GM19452 (cell line): ENCODE data around the gene LRP1B.

Source experiments
- ATAC-seq: cut with Tn5 transposase; IDR thresholded peaks from one replicate; pipeline ENCODE4 v1.9.1; 2021; ENCODE audit not compliant: unreplicated experiment

LRP1B gene

DNA sequence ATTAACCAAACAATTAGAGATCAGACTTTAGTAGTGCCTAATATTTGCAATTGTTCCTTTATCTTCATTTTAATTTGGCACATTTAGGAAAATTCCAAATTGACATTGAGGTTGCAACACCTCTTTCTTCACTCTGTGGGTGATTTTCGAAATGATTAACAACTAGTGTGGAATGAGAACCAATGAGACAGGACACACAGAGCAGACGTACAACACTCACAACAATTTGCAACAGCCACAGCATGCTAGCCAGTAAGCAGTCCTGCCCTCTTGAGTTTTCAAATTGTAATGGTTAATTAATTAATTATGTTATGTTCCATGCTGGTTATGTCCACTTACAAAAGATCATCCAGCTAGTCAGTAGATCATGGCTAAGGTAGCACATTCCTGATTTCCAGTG, 339.3 kb downstream of the LRP1B start:
- no peak for ATAC-seq

- no peak for ATAC-seq
Measured at GRCh38 chr2:141782574-141782973, 348.2 kb downstream of the LRP1B start.

DNA sequence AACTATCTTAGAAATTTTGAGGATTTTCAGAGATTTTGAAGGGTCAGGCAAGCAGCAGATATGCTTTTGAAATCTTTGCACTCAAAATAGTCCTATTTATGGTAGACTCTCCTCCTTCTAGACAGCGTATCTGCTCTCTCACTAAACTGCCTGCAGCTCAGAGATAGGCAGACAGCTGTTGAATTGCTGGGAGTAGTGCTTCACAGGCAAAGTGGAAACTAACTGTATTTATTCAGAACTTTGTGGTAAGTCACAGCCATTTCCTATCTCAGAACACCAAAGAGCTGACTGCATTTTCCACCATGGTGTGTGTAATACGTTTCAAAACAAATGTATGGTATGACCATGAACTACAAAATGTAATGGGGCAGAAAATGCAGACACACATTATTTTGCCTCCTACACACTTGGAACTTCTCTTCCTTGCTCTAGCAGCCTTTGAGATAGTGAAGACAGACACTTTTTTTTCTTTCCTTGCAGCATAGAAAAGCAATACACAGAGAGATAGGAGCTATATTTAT, 352.4 kb downstream of the LRP1B start:
- ATAC-seq, result no peak

GRCh38 chr2:141770530-141770929, 360.3 kb downstream of the LRP1B start:
- no peak for ATAC-seq

DNA sequence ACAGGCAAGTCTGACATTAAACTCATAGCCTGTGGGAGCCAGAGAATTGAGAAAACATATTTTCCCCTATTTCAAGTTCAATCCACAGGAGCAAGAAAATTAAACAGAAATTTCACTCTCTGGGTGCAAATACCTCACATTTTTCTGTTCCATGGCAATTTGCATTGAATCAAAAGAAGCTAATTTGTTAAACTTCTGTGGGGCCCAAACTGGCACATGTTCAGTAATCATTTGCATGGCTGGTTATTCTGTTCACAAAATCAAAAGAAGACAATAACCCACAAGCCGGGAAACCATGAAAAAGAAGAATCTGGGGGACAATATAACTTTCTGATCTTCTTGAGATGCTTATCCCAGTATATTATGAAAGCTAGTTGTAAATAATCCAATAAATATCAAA, 363.1 kb downstream of the LRP1B start:
- ATAC-seq, result no peak

DNA sequence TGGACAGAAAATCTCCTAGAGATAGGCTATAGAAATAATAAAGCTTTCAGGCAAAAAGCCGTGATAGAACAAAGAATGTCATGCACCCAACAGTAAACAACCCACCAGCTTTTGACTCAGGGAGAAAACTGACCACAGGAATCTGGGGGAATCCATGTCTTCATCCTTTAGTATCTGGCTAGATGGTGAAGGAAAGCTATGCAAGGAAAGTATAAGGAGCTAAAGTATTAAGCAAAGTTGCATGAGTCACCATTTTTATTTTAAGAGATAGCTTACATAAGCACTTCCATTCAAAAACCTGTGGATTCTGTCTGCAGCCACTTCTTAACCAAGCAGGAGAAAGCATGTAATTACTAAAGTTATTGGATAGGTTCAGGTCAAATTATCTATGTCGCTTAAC, 363.8 kb downstream of the LRP1B start:
- no peak for ATAC-seq

DNA sequence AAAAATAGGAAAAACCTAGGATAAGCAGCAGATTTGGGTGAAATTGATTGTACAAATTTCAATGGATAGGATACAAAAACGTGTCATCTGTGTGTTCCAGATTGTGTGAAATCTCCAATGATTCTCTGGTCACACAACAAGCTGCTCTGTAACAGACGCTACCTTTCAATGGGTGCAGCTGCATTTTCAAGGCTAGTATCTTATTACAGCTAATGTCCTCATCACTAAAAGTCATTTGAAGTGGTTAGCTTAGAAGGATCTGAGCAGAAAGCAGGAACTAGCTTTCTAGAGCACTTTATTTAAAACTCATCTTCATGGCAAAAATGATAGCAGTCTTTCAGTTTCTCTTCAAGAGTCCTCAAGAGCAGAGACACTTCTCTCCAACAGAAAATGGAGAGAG, 364.6 kb downstream of the LRP1B start:
- ATAC-seq, result no peak

- ATAC-seq, result no peak
Measured at GRCh38 chr2:141748616-141749015, 382.2 kb downstream of the LRP1B start.

DNA sequence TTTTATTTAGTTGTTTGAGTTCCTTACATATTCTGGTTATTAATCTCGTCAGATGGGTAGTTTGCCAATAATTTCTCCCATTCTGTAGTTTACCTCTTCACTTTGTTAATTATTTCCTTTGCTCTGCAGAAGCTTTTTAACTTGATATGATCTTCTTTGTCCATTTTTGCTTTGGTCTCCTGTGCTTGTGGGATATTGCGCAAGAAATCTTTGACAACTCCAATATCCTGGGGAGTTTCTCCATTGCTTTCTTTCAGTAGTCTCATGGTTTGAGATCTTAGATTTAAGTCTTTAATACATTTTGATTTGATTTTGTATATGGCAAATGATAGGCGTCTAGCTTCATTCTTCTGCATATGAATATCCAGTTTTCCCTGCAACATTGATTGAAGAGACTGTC, 389.2 kb downstream of the LRP1B start:
- no peak for ATAC-seq

- no peak for ATAC-seq
Measured at GRCh38 chr2:141737492-141738255, 393.1 kb downstream of the LRP1B start.

DNA sequence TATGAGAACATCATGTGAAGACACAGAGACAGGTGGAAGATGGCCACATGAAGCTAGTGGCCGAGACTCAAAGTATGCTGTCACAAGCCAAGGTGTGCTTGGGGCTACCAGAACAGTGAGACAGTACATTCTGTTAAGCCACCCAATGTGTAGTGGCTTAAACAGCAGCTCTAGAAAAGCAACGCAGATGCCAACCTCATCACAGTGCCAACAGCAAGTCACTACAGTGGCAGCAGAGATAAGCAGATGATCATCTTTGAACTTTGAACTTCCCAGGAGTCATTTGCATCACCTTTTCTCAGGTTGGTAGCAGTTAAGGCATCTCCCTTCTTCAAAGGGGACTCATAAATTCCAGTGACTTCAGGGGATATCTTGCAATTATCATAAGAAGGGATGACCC, 394.4 kb downstream of the LRP1B start:
- ATAC-seq, result no peak

DNA sequence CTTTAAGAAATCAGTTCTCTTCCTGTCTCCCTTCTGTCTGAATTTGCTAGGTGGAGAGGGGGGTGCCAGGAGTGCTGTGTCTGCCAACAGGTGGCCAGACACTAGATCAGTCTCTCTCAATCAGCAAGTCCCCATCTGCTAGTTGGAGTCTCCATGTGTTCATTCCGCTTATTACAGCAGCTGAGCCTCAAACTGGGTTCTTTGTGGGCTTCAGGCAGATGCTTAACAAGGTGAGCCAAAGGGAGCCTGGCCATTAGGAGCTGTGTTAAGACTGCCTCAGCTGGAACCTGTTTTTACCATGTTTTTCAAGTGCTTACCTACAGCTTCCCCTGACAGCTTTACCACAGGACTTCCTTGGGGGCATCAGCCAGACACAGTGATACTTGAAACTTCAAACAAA, 401.9 kb downstream of the LRP1B start:
- no peak for ATAC-seq

DNA sequence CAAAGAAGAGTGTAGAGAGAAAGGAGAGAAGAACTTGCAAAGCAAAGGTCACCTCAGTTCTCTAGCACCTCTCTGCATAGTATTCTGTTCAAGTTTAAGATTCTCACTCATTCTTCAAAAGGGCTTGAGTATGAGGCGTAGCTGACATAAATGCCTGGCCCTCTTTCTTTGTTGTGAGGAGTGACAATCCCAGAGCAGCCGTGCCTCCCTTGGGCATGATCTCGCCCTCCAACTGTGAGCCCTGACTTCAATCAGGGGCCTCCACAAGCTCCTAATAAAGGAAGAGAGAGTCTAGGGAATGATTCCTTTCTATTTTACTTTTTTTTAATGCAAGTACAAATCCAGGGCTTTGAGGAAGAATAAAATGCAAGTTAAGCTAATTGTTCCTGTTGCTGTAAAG, 402.7 kb downstream of the LRP1B start:
- ATAC-seq, result no peak

DNA sequence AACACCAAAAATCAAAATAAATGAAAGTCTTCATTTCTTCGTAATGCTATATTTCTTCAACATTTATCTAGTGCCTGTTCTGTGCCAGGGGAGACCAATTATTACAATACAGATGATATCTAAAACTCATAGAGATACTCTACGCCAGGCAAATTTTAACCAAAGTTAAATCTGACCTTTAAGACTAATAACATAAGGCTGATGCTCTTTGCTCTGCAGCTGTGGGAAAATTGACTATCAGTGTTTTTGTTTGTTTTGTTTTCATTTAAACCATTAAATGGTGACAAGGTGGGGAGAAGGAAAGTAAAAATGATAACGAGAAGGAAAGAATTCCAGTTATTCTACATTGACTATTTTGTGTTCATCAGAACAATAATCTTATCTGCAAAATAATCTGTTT, 406.4 kb downstream of the LRP1B start:
- ATAC-seq, result no peak

DNA sequence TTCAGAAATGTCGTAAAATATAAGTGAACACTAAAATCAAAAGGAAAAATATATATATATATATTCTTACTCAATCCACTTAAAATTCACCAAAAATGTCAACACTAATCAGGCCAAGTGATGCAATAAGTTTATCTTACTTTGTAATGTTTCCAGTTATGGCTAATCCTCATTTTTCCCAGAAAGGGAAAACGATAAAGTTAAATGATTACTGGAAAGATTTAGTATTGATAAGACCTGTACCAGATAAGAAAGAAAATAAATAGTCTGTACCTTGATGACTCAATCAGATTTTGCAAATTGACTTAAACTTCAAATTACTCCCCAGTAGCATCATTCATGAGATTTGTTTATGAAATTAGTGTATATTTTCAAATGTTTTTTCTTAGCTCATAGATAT, 407.0 kb downstream of the LRP1B start:
- ATAC-seq, result no peak

DNA sequence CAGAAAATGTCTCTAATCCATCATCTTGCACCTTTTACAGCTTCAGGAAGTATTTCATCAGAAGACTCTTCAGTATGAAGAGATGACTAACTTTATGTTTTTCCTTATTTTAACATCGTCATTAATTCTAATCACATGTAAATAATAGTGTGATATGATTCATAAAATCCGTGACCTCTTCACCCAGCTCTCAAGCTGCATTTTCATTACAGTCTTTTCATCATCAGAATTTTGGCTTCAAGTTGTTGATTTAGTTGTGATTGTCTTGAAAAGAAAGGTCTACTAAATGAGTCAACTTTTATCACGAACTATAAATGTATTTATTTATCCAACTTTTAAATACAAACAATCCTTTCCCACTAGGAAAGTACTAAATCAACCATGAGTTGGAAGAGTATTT, 410.3 kb downstream of the LRP1B start:
- ATAC-seq, result no peak

DNA sequence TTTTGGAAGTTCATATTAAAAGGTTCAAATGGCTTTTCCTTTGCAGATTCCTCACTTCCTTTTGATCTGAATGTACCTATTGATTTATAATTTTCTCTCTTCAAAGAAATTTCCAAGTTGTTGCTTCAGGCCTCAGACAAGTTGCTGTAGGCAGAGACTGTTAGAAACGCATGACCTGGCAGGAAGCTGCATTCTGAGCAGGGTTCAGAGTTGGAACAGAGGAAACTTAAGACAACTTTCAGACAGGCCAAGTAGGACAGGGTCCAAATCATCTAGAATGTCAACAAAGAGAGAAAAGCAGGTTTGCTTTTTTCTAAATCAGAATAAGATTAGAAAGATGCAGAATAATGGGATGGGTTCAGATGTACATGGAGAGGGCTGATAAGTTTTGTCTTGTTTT, 416.3 kb downstream of the LRP1B start:
- ATAC-seq, result no peak

DNA sequence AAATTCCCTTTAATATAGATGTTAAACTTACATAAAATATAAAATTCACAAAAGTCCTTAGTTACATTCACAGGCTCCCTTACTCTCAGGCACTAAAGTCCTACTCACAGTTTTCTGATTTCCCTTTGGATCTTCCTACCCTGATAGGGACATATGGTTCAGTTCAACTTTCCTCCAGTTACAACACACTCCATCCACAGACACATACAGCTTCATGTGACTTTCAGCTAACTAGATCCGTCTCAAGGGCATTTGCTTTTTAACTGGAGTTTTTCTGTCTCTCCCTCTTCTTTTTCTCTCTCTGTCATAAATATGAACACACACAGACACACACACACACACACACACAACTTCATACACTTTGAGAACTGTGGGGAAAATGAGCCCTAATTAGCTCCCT, 419.2 kb downstream of the LRP1B start:
- no peak for ATAC-seq

DNA sequence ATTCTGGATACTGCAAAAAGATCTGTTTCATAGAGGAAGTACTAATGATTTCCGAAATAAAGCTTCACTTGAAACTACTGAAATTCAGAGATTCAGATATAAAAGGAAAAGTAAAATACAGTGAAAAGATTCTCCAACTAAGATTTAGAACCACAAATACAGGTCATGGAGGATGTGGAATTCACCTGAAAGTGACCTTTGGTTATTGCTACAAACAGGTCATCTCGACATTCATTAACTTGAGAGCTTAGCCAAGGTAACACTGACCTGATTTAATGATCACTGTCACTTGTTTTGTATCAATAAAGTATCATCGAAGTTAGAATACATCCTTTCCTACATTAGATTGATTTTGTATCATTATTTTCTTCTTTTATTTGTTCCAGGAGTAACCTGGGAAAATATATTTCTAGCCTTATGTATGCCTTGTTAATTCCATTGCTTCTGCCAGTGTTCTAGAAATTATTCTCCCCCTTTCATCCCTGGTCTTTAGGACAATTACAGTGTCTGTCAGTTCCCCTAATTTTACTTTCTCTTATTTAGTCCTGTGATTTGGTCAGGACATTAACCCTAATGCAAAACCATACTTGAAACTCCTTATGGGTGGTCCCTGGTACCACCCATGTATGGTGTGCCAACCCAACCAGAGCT, 420.1 kb downstream of the LRP1B start:
- ATAC-seq, result no peak

DNA sequence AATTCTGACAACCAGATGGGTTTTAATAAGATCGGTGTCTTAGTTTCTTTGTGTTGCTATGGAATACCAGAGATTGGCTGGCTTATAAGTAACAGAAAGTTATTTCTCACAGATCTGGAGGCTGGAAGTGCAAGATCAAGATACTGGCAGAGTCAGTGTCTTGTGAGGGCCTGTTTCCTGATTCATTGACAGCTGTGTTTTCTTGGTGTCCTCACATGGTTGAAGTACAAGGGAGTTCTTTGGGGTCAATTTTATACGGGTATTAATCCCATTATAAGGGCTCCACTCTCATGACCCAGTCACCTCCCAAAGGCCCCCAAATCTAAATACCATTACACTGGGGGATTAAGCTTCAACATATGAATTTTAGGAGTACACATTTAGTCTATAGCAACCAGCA, 421.1 kb downstream of the LRP1B start:
- ATAC-seq, result no peak

GRCh38 chr2:141707486-141707885, 423.3 kb downstream of the LRP1B start:
- ATAC-seq, result no peak

- ATAC-seq, result no peak
Measured at GRCh38 chr2:141704541-141704940, 426.3 kb downstream of the LRP1B start.

DNA sequence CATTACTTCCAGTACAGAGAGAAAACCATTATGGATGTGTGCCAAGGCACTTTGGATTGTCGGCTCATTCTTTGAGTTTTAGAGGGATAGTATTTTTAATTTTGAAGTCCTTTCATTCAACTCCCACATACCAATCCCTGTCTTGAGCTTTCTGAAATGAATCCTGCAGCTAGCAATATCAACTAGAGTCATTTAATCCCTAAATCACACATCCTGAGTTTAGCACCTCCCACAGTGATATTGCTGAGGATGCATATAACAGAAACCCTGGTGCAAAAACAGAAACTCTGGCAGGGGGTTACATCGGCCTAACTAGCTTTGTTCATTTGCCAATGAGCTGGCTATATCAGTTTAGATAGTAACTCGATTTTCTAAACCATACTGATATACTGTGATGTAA, 427.3 kb downstream of the LRP1B start:
- ATAC-seq, result no peak
